ENCODE measurements around the gene LIN37. TPM values are rescaled to one million over a fixed set of nuclear protein-coding genes. Genes with fewer than 3 reads are reported as not detected.

LIN37 gene
- total and polyA plus RNA-seq, 12 donors: 6.0 to 137 (median 12.5) TPM

DNA sequence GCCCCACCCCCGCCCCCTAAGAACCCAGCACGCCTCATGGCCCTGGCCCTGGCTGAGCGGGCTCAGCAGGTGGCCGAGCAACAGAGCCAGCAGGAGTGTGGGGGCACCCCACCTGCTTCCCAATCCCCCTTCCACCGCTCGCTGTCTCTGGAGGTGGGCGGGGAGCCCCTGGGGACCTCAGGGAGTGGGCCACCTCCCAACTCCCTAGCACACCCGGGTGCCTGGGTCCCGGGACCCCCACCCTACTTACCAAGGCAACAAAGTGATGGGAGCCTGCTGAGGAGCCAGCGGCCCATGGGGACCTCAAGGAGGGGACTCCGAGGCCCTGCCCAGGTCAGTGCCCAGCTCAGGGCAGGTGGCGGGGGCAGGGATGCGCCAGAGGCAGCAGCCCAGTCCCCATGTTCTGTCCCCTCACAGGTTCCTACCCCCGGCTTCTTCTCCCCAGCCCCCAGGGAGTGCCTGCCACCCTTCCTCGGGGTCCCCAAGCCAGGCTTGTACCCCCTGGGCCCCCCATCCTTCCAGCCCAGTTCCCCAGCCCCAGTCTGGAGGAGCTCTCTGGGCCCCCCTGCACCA, 38.9 kb downstream of the LIN37 start:
- no peaks in the 10 kb centered on the region for H3K4me1 ChIP-seq (replicated peaks in 1 of 2)
- H3K27ac ChIP-seq: no peak overlapping the region
- WGBS, 4 donors: 95 to 100% (median 98%) methylated on average over 4 to 15 of the region's 15 CpGs; no CpG with 5 or more reads in 1 of the 4 donors
- H3K27me3 ChIP-seq: no peaks in the 10 kb centered on the region
- H3K36me3 ChIP-seq (replicated peaks in 1 of 2): no peaks in the 10 kb centered on the region
- no peak for DNase-seq
- no peak overlapping the region for H3K4me3 ChIP-seq
- intact Hi-C loops (cut with DNase I): no loop called here
- TF ChIP-seq, protein P1, sequence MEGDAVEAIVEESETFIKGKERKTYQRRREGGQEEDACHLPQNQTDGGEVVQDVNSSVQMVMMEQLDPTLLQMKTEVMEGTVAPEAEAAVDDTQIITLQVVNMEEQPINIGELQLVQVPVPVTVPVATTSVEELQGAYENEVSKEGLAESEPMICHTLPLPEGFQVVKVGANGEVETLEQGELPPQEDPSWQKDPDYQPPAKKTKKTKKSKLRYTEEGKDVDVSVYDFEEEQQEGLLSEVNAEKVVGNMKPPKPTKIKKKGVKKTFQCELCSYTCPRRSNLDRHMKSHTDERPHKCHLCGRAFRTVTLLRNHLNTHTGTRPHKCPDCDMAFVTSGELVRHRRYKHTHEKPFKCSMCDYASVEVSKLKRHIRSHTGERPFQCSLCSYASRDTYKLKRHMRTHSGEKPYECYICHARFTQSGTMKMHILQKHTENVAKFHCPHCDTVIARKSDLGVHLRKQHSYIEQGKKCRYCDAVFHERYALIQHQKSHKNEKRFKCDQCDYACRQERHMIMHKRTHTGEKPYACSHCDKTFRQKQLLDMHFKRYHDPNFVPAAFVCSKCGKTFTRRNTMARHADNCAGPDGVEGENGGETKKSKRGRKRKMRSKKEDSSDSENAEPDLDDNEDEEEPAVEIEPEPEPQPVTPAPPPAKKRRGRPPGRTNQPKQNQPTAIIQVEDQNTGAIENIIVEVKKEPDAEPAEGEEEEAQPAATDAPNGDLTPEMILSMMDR (IDR thresholded peaks at IDR 0.05): no peak
- no peak for TF ChIP-seq POLR2A (IDR thresholded peaks at IDR 0.05)
- no peaks in the 10 kb centered on the region for H3K9me3 ChIP-seq (replicated peaks in 1 of 3)

DNA sequence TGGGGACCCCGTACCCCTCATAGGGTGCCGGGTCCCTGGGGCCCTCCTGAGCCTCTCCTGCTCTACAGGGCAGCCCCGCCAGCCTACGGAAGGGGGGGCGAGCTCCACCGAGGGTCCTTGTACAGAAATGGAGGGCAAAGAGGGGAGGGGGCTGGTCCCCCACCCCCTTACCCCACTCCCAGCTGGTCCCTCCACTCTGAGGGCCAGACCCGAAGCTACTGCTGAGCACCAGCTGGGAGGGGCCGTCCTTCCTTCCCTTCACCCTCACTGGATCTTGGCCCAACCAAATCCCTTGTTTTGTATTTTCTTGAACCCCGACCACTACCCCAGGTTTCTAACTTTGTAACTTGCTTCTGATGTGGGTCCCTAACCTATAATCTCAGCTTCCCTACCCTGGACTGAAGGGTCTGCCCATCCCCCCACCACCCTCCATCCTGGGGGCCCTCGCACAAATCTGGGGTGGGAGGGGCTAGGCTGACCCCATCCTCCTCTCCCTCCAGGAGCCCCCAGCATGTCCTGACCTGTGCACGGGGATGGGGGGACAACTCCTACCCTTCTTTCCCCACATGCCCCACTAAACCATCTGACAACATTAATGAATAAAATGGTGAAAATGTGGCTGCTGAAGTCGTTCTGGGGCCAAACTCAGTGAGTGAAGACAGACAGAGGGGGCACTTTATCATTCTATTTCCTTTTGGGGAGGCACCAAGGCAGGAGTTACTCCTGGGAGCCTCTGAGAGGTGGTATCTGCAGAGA, 40.0 kb downstream of the LIN37 start:
- Histone ChIP-seq H3K27ac (no peak overlapping the region), H3K4me1 (replicated peaks in 1 of 2) (no peaks in the 10 kb centered on the region), H3K36me3 (replicated peaks in 1 of 2) (no peaks in the 10 kb centered on the region), H3K9me3 (replicated peaks in 1 of 3) (no peaks in the 10 kb centered on the region), H3K4me3 (no peak overlapping the region), H3K27me3 (no peaks in the 10 kb centered on the region)
- WGBS, 4 donors: 80 to 85% (median 83%) methylated on average over 6 to 12 of the region's 12 CpGs
- no peak for TF ChIP-seq POLR2A (IDR thresholded peaks at IDR 0.05)
- TF ChIP-seq, protein P1 (IDR thresholded peaks at IDR 0.05): no peak
- intact Hi-C loops (cut with DNase I): no loop called here
- DNase-seq: no peak

DNA sequence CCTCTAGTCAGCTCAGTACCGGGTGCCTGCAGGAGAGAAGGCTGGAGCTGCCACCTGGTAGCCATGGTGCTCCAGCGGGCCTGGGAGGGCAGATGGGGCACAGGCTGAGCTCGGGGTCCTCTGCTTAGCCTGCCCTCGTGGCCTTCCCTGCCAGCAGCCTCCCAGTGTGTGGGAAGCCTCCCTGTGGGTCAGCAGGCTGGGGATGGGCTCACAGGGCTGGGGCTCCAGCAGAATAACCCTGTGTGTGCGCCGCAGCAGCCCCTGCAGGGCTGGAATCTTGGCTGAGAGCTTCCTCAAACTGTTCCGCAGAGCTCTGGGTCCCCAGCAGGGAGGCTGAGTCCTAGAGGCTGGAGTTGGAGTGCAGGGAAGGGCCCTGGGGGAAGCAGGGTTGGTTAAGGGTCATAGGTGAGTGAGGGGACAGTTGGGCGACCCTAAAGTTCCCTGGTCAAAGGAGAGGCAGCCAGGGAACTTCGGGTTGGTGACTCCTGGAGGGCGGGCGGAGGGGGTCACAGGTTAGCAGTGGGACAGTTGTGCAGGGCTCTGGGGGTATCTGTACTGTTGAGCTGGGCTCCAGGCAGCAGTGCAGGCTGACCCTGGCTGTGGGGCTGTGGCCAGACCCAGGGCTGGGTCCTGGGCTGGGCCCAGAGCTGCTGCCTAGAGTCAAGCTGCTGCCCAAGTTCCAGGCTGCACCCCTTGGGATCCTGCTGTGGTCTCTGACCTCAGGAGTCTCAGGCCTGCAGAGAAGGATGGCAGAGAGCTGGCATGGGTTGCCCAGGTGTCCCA, 41.0 kb downstream of the LIN37 start:
- Histone ChIP-seq H3K27ac (no peak overlapping the region), H3K36me3 (replicated peaks in 1 of 2) (no peaks in the 10 kb centered on the region), H3K9me3 (replicated peaks in 1 of 3) (no peaks in the 10 kb centered on the region), H3K4me3 (no peak overlapping the region), H3K27me3 (no peaks in the 10 kb centered on the region), H3K4me1 (replicated peaks in 1 of 2) (no peaks in the 10 kb centered on the region)
- no peak for TF ChIP-seq POLR2A (IDR thresholded peaks at IDR 0.05)
- TF ChIP-seq, protein P1 (IDR thresholded peaks at IDR 0.05): no peak
- intact Hi-C loops (cut with DNase I): no loop called here
- no peak for DNase-seq
- WGBS, 4 donors: 83 to 90% (median 89%) methylated on average over 8 to 11 of the region's 11 CpGs

Measured in adrenal gland (tissue), 12 donors.